ENCODE data around the gene DNMT3B. TPM values are rescaled to one million over a fixed set of nuclear protein-coding genes. Genes with fewer than 3 reads are reported as not detected.

DNMT3B gene
- total RNA-seq, 1 experiment from 2014 or later: 682 TPM

DNA sequence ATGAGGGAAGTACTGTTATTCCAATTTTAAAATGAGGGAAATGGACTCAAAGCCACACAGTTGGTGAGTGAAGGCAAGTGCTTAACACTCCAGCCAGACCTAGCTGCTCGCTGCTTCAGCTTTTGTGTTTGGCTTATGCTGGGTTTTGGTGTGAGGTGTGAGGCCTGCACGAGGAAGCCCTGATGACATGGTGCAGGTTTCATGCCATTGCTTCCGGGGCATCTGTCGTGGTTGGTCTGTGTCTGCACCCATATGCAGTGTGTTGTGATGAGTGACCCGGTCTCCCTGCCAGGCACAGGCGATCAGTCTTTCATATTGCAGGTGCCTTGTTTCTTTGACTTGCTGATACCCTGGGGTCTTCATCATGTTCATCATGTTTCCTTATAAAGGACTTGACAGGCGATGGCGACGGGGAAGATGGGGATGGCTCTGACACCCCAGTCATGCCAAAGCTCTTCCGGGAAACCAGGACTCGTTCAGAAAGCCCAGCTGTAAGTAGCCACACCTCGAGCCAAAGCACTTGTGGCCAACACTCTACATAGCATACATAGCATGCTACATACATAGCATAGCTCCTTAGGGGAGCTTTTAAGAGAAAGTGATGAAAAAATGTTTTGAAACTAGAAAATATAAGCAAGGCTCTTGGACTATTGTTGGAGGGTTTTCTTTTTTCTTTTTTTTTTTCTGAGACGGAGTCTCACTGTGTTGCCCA lies 22.3 kb downstream of the DNMT3B start:
- no peak for ATAC-seq
- Mint-ChIP-seq H3K27ac (no peak overlapping the region), H3K36me3 (peaks cover 92% of the 10 kb centered on the region), H3K27me3 (ENCODE audit: low read depth) (no peaks in the 10 kb centered on the region), H3K4me1 (peaks cover 43% of the 10 kb centered on the region), H3K4me3 (no peak overlapping the region), H3K9me3 (no peaks in the 10 kb centered on the region)
- no peak for DNase-seq (ENCODE audit: low spot score)
- ChIA-PET POLR2A (interaction anchor here (1.0 to 1.6 kb wide), 2 partner anchors 10 to 20 kb away, joined by 3 to 4 read pairs; no protein-coding TSS in a partner anchor), CTCF (no interaction called here)
- no peak for TF ChIP-seq TEAD1 (CRISPR knock-in tag; IDR thresholded peaks at IDR 0.05)
- TF ChIP-seq SMAD3 (CRISPR knock-in tag; IDR thresholded peaks at IDR 0.05; ENCODE audit: borderline replicate concordance): no peak
- no peak for TF ChIP-seq CBFB (CRISPR knock-in tag; IDR thresholded peaks at IDR 0.05; ENCODE audit: low read depth)
- TF ChIP-seq JAZF1 (CRISPR knock-in tag; IDR thresholded peaks at IDR 0.05): no peak
- TF ChIP-seq MAX (CRISPR knock-in tag; IDR thresholded peaks at IDR 0.05): no peak
- TF ChIP-seq, protein P1, sequence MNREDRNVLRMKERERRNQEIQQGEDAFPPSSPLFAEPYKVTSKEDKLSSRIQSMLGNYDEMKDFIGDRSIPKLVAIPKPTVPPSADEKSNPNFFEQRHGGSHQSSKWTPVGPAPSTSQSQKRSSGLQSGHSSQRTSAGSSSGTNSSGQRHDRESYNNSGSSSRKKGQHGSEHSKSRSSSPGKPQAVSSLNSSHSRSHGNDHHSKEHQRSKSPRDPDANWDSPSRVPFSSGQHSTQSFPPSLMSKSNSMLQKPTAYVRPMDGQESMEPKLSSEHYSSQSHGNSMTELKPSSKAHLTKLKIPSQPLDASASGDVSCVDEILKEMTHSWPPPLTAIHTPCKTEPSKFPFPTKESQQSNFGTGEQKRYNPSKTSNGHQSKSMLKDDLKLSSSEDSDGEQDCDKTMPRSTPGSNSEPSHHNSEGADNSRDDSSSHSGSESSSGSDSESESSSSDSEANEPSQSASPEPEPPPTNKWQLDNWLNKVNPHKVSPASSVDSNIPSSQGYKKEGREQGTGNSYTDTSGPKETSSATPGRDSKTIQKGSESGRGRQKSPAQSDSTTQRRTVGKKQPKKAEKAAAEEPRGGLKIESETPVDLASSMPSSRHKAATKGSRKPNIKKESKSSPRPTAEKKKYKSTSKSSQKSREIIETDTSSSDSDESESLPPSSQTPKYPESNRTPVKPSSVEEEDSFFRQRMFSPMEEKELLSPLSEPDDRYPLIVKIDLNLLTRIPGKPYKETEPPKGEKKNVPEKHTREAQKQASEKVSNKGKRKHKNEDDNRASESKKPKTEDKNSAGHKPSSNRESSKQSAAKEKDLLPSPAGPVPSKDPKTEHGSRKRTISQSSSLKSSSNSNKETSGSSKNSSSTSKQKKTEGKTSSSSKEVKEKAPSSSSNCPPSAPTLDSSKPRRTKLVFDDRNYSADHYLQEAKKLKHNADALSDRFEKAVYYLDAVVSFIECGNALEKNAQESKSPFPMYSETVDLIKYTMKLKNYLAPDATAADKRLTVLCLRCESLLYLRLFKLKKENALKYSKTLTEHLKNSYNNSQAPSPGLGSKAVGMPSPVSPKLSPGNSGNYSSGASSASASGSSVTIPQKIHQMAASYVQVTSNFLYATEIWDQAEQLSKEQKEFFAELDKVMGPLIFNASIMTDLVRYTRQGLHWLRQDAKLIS (CRISPR knock-in tag; IDR thresholded peaks at IDR 0.05; ENCODE audit: borderline replicate concordance): no peak
- TF ChIP-seq MLX (CRISPR knock-in tag; IDR thresholded peaks at IDR 0.05): no peak
- TF ChIP-seq, protein P2, sequence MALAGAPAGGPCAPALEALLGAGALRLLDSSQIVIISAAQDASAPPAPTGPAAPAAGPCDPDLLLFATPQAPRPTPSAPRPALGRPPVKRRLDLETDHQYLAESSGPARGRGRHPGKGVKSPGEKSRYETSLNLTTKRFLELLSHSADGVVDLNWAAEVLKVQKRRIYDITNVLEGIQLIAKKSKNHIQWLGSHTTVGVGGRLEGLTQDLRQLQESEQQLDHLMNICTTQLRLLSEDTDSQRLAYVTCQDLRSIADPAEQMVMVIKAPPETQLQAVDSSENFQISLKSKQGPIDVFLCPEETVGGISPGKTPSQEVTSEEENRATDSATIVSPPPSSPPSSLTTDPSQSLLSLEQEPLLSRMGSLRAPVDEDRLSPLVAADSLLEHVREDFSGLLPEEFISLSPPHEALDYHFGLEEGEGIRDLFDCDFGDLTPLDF (CRISPR knock-in tag; IDR thresholded peaks at IDR 0.05): no peak
- TF ChIP-seq, protein P3, sequence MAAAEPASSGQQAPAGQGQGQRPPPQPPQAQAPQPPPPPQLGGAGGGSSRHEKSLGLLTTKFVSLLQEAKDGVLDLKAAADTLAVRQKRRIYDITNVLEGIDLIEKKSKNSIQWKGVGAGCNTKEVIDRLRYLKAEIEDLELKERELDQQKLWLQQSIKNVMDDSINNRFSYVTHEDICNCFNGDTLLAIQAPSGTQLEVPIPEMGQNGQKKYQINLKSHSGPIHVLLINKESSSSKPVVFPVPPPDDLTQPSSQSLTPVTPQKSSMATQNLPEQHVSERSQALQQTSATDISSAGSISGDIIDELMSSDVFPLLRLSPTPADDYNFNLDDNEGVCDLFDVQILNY (CRISPR knock-in tag; IDR thresholded peaks at IDR 0.05): no peak
- TF ChIP-seq GTF2I (CRISPR knock-in tag; conservative IDR thresholded peaks at IDR 0.05): no peak
- no peak for TF ChIP-seq GRHL2 (CRISPR knock-in tag; IDR thresholded peaks at IDR 0.05; ENCODE audit: insufficient replicate concordance, severe bottlenecking)
- TF ChIP-seq ZNF121 (CRISPR knock-in tag; IDR thresholded peaks at IDR 0.05): no peak
- TF ChIP-seq MXD4 (CRISPR knock-in tag; IDR thresholded peaks at IDR 0.05; ENCODE audit: borderline replicate concordance): no peak
- TF ChIP-seq ATF2 (CRISPR knock-in tag; IDR thresholded peaks at IDR 0.05; ENCODE audit: borderline replicate concordance, low read depth): no peak
- no peak for TF ChIP-seq CREM (CRISPR knock-in tag; IDR thresholded peaks at IDR 0.05)
- TF ChIP-seq ZNF263 (CRISPR knock-in tag; IDR thresholded peaks at IDR 0.05; ENCODE audit: low read depth): no peak
- no peak for TF ChIP-seq ESRRA (CRISPR knock-in tag; IDR thresholded peaks at IDR 0.05; ENCODE audit: borderline replicate concordance)
- no peak for TF ChIP-seq ZNF423 (CRISPR knock-in tag; IDR thresholded peaks at IDR 0.05)
- no peak for TF ChIP-seq CTCF (IDR thresholded peaks at IDR 0.05)
- TF ChIP-seq HMGA2 (CRISPR knock-in tag; IDR thresholded peaks at IDR 0.05): no peak

Measured in WTC11 (cell line).